Embryonic facial prominence (tissue), 1 donor: ENCODE measurements around the gene CRELD2.
A peak's percentile ranks its signal among the peaks of the same experiment; 100 is the strongest.

Experiments used
- DNase-seq: peaks from one replicate; pipeline ENCODE4 v3.0.0-alpha.2; 2016; ENCODE audit errors: extremely low spot score

Gene CRELD2

DNA sequence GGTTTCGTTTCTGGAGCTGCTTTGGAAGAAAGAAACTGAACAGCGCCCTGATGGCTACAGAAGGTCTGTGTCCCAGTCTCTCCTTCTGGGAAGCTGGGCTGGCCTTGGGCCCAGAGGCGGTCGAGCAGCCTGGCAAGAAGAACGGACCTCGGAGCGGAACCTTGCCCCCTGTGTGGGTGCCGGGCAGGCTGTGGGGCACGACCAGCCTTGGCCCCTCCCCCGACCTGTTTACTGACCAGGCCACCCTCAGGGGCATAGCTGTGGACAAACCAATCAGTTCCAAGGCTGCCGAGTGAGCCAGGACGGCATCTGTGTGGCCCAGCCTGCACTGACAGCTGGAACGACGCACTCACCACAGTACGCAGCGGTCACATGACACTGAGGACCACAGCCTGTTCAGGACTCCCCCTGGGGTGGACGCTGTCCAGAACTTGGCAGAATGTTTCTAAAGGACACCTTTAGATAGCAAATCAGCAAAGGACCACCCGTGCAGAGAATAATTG lies 49.3 kb downstream of the CRELD2 start:
- DNase-seq = no peak

DNA sequence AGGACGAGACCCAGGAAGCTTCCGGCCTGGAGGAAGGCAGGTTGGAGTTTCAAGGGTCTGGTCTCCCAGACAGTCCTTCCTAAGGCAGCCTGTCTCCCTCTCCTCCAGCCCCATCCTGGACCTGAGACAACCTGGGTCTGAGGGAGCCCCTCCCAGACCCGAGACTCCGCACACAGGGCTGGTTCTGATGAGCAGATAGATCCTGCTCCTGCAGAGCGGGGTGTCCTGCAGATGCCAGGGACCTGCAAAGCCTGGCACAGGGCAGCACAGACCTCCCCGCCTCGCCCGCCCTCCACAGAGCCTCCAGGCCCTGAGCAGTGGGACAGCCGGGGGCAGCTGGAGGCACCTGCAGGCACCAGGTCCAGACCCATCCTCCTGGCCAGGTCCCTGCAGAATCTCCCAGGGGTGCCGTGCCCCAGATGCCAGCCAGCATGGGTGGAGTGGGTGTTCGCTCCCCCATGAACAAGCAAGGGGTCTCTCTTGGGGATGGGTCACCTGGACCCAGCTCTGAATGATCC lies 49.9 kb downstream of the CRELD2 start:
- DNase-seq = no peak

DNA sequence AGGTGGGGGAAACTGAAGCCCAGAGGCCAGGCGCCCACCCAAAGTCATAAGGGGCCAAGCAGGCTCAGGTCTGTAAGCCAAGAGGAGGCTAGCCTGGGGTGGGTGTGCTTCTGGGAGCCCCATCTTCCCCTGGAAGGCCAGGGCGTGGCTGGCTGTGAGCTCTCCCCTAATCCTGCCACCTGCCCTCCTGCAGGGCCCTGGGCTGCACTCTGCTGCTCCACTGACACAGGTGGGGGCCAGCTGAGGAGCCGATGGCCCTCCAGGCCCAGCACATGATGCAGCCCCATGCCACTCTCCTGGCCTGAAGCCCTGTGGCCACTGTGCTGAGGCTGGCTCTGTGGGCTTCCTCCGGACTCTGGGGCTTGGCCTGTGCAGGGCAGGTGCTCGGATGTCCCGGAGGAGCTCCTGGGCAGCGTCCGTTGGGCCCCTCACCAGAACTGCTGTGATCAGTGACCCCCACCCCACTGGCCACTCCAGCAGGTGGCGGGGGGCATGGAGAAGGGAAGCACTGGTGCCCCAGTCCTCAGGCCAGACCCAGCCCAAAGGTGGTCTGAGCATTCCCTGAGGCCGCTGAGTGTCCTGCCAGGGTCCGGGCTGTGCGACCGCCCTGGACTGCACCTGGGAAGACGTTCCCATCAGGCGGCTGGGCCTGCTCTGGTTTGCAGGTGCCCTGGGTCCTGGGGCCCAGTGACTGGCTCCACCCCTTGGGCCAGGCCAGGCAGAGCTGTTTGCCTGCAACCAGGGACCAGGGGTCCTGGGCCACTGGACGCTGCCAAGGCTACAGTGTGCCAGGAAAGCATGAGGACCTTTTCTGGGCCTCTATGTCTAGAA lies 50.6 kb downstream of the CRELD2 start:
- no peak for DNase-seq

DNA sequence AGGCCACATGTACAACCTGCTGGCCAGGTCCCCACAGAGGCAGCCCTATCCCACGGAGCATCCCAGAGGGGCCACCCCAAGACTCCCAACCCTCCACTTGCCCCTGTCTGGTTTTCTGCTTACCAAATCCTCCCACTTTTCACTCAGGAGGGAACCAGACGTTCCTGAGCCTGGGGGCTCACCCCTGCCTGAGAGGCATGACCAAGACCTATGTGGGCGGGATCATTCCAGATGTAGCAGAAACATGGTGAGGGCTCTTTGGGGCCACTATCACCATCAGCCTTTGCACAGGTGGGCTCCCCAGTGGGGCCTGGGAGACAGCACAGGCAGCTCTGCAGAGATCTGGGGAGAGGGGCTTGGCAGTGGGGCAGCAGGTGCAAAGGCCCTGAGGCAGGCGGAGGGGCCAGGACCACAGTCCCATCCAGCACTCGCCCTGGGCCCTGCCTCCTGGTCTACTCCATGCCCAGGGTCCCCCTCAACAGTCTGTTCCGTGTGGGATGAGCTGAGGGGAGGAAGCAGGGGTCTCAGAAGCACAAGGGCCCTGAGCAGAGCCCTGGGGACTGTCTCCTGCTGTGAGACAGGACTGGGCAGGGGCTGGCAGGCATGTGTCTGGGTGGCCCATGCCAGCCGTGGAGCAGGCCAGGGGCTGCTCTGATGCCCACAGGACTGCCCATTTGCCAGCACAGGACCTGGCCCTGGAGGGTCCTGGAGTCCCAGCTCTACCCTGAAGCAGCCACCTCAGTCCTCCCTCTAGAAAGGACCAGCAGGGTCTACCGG lies 51.5 kb downstream of the CRELD2 start:
- DNase-seq = no peak

DNA sequence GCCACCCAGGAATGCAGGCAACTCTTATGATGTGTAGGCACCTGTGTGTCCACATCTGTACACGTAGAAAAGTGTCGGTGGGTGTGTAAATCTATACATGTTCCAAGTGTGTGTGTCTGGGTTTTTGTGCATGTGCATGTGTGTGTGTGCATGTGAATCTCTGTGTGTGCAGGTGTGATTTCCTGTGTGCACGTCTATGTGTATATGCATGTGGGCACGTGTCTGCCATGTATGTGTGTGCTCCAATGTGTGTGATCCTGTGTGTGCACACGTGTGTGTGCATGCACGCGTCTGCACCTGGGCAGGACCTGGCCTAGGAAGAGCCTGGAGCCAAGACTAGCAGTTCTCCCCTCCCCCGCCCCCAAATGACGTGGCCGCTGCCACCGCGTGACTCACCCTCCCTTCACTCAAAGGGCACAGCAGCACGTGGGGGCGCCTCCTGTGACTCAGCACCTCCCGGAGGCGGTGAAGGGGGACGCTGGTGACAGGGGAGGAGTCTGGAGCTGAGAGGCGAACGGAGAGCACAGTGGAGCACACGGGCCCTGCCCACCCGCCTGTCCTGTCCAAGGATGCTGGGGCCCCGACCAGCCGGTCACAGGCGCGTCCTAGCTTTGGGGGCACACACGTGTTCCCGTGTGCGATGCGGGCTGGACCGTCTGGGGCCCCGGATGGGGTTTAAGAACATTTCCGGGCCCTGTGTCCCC lies 52.2 kb downstream of the CRELD2 start:
- peak; percentile 45 for DNase-seq

DNA sequence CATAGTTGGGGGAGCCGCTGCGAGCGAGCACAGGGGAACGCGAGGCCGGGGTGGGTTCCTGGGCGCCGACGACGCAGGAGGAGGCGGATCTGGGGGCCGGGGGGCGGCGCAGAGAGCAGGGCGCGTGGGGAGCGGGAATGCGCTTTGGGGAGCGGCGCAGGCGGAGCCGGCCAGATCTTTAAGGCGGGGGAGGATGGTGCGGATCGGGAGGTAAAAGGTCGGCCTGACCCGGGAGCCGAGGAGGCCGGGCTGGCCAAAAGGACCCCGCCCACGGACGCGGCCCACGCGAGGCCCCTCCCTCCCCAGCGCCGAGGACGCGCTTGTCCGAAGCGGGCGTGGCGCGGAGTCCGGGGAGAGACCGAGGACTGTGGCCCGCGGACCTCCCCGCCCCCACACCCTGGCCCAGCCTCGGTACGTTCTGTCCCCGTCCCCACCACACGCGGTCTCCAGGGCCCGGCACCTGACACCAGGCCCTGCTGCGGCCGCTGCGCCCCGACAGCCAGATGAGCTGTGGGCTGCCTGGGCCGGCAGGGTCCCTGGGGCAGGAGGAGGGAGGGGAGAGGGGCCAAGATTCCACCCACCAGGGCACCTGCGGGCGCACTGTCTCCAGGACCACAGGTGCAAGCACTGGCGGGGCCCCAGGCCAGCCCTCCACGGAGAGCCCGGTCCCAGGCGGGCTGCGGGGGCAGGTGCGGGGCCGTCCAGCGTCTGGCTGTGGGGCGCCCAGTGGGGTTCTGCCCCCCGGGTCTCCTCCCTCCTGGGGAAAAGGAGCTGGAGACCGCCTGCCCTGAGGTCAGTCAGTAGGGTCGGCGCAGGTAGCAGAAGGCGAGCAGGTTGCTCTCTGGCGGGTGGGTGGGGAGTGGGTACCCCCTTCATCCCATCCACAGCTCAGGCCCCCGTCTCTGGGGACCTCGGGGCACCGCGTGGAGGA lies 53.1 kb downstream of the CRELD2 start:
- no peak for DNase-seq

DNA sequence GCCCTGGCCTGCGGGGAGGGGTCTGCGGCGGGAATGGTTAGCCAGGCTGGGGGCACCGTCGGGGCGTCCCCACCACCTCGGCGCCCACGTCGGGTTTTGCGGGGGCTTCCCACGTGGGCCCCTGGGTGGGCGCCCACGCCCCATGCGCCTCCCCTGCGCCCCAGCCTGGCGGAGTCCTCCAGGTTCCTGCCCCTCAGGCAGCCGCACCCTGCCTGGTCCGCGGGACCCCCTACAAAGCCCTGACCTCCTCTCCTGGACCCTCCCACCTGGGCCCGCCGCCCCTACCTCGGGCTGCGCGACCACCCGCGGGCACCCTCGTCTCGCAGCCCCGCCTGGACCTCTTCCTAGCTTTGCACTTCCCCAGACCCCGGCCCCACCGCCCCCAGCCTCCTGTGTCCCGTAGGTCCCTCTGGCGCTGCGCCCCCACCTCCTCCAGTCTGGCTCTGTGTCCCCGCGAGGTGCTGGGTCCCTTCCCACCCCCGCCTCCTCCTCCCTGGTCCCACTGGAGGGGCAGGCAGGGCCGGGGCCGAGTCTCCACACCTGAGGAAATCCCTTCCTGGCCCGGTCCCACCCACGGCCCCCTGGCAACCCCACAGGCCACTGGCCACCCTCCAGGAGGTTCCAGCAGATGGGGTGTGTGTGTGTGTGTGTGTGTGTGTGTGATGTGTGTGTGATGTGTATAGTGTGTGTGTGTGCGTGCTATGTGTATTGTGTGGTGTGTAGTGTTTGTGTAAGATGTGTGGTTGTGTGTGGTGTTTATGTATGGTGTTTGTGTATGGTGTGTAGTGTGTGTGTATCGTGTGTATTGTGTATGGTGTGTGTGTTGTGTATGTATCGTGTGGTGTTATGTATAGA lies 54.0 kb downstream of the CRELD2 start:
- no peak for DNase-seq

DNA sequence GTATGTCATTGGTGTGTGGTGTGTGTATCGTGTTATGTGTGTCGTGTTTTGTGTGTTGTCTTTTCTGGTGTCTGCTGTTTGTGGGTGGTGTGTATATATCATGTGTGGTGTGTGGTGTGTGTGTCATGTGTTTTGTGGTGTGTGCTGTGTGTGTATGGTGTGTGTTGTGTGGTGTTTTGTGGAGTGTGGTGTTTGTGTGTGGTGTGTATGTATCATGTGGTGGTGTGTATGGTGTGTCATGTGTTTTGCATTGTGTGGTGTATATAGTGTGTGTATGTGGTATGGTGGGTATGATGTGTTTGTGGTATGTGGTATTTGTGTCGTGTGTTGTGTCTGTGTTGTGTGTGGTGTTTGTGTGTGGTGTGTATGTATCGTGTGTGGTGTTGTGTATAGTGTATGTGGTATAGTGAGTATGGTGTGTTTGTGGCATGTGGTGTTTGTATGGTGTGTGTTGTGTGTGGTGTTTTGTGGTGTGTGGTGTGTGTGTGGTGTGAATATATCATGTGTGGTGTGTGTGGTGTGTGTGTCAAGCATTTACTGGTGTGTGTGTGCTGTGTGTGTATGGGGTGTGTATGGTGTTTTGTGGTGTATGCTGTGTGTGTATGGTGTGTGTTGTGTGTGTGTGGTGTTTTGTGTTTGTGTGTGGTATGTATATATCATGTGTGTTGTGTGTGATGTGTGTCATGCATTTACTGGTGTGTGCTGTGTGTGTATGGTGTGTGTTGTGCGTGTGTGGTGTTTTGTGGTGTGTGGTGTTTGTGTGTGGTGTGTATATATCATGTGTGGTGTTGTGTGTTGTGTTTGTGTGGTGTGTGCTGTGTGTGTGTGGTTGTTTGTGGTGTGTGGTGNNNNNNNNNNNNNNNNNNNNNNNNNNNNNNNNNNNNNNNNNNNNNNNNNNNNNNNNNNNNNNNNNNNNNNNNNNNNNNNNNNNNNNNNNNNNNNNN lies 54.9 kb downstream of the CRELD2 start:
- no peak for DNase-seq

DNA sequence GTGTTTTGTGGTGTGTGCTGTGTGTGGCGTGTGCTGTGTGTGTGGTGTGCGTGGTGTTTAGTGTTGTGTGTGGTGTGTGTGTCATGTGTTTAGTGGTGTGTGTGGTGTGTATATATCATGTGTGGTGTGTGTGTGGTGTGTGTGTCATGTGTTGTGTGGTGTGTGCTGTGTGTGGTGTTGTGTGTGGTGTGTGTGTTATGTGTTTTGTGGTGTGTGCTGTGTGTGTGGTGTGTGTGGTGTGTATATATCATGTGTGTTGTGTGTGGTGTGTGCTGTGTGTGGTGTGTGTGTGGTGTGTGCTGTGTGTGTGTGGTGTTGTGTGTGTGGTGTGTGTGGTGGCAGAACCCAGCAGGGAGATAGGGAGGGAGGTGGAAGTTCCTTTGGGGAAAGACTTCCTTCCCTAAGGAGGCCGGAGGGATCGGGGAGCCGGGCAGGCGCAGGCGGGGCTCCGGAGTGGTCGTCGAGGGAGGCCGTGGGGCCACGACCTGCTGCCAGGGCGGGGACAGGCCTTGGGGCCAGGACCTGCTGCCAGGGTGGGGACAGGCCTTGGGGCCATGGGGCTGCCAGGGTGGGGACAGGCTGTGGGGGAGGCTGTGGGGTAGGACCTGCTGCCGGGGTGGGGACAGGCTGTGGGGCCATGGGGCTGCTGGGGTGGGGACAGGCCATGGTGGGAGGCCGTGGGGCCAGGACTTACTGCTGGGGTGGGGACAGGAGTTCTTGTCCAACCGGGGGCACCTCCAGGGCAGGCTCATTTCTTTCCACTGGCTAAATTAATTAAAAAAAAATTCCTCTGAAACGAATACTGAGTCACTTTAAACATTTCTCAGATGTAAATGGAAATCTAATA lies 57.3 kb downstream of the CRELD2 start:
- DNase-seq = no peak

DNA sequence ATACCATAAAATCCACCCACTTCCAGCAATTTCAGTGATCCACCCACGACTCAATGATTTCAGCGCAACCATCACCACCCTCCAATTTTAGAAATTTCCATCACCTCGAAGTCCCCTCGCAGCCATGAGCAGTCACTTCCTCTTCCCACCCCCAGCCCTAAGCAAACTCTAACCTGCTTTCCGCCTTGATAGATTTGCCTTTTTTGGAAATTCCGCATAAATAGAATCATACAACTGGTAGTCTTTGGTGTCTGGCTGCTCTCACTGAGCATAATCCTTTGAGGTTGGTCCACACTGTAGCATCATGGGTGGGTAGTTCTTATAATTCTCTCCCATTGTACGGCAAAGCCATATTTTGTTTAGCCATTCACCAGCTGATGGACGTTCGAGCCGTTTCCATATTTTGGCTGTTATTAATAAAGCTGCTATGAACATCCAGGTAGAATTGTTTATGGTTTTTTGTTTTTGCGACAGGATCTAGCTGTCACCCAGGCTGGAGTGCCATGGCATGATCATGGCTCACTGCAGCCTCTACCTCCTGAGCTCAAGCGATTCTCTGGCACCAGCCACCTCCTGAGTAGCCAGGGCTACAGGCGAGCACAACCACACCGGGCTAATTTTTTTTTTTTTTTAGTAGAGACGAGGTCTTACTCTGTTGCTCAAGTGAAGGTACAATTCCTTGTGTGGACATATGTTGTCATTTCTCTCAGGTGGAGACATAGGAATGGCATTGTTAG lies 58.2 kb downstream of the CRELD2 start:
- DNase-seq = no peak
